GM08714 (cell line): Measurements from ENCODE around the gene GINM1.

Experiments used
- H3K4me3 ChIP-seq: fragments of 200-500 bp; sonication (Bioruptor generic); 2 replicates; pipeline ENCODE4 v1.5.1; 2014; ENCODE audit warnings: mild to moderate bottlenecking, low read length, inconsistent platforms
- ZNF274 ChIP-seq: IDR thresholded peaks from 2 replicates; pipeline ENCODE4 v1.6.1; 2012; ENCODE audit warnings: mild to moderate bottlenecking, low read depth, low read length

GINM1 gene

GRCh38 chr6:149634315-149634714 lies 68.1 kb downstream of the GINM1 start:
- H3K4me3 ChIP-seq, result no peak overlapping the region
- no peak for TF ChIP-seq ZNF274

- H3K4me3 ChIP-seq, result no peak overlapping the region
Observed at GRCh38 chr6:149636124-149636523, 69.9 kb downstream of the GINM1 start.

More at GRCh38 chr6:149636124-149636523, 69.9 kb downstream of the GINM1 start:
- TF ChIP-seq ZNF274, result no peak
